ENCODE measurements around the gene EML6. TPM values are rescaled to one million over a fixed set of nuclear protein-coding genes. Genes with fewer than 3 reads are reported as not detected.

The EML6 gene
- total RNA-seq, 1 experiment from 2014 or later, result 5.2 TPM

DNA sequence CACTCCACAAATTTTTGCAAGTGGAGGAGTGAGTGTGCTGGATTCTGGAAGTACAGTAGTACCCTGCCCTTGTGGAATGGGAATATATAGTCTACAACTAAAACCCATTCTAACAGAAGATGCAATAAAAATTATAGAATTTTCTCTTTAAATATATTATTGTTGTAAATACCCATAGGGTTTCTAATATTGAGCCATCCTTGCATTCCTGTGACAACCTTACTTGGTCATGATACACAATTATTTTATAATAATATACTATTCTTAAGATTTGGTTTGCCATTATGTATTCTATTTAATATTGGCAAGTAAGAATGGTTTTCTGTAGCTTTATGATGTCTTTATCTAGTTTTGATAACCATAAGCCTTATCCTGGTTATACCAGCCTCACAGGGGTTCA, 52.2 kb downstream of the EML6 start:
- CTCF ChIA-PET, result no interaction called here
- no peaks in the 10 kb centered on the region for H3K36me3 Mint-ChIP-seq (ENCODE audit: insufficient read depth, unreplicated experiment)
- BruUV-seq (replicated peaks), result no TSS peak
- no peaks in the 10 kb centered on the region for H3K27me3 ChIP-seq (replicated peaks; ENCODE audit: control insufficient read depth, insufficient read depth, low read length)
- POLR2A ChIA-PET, result no interaction called here
- H3K4me3 ChIP-seq (ENCODE audit: low read depth, low read length), result no peak overlapping the region
- TF ChIP-seq, protein P1, sequence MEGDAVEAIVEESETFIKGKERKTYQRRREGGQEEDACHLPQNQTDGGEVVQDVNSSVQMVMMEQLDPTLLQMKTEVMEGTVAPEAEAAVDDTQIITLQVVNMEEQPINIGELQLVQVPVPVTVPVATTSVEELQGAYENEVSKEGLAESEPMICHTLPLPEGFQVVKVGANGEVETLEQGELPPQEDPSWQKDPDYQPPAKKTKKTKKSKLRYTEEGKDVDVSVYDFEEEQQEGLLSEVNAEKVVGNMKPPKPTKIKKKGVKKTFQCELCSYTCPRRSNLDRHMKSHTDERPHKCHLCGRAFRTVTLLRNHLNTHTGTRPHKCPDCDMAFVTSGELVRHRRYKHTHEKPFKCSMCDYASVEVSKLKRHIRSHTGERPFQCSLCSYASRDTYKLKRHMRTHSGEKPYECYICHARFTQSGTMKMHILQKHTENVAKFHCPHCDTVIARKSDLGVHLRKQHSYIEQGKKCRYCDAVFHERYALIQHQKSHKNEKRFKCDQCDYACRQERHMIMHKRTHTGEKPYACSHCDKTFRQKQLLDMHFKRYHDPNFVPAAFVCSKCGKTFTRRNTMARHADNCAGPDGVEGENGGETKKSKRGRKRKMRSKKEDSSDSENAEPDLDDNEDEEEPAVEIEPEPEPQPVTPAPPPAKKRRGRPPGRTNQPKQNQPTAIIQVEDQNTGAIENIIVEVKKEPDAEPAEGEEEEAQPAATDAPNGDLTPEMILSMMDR (IDR thresholded peaks at IDR 0.05; ENCODE audit: insufficient read depth in 1 of 2, low read depth in 1 of 2, low read length in 1 of 2, severe bottlenecking in 1 of 2, unreplicated experiment in 1 of 2), result no peak
- H3K9me3 ChIP-seq, result peaks cover 9% of the 10 kb centered on the region
- no peaks in the 10 kb centered on the region for H3K4me1 ChIP-seq
- H3K9me3 Mint-ChIP-seq (ENCODE audit: unreplicated experiment), result peaks cover 31% of the 10 kb centered on the region
- no peaks in the 10 kb centered on the region for H3K27me3 Mint-ChIP-seq (ENCODE audit: insufficient read depth, unreplicated experiment)
- no peak overlapping the region for H3K4me3 Mint-ChIP-seq (ENCODE audit: unreplicated experiment)
- H3K36me3 ChIP-seq (ENCODE audit: control insufficient read depth, insufficient read depth, low read length), result no peaks in the 10 kb centered on the region; the same call in 1 of the 2 replicates
- no peak for DNase-seq
- intact Hi-C loops (cut with micrococcal nuclease; ENCODE audit: unreplicated experiment), result no loop called here
- H3K4me1 Mint-ChIP-seq (ENCODE audit: low read depth, unreplicated experiment), result no peaks in the 10 kb centered on the region
- H3K27ac Mint-ChIP-seq (ENCODE audit: unreplicated experiment), result no peak overlapping the region

DNA sequence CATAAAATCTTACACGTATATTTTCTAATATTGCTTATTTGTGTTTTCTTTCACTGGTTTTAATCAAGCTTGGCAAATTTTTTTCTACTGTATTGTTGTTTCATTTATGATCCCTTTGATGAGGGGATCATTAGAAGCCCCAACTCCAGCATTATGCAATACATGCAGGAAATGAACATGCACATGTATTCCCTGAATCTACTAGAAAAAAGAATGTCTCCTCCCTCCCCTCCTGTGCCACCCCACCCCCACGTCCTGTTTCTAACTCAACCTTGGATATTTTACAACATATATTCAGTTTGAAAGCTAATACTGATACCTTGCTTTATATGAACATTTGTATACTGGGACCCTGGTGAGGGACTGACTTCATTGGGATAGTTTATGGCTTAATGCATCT, 53.0 kb downstream of the EML6 start:
- Histone ChIP-seq H3K36me3 (ENCODE audit: control insufficient read depth, insufficient read depth, low read length) (no peaks in the 10 kb centered on the region), H3K4me1 (no peaks in the 10 kb centered on the region), H3K9me3 (peaks cover 9% of the 10 kb centered on the region), H3K4me3 (ENCODE audit: low read depth, low read length) (no peak overlapping the region), H3K27me3 (replicated peaks; ENCODE audit: control insufficient read depth, insufficient read depth, low read length) (no peaks in the 10 kb centered on the region)
- H3K36me3 Mint-ChIP-seq (ENCODE audit: insufficient read depth, unreplicated experiment), result no peaks in the 10 kb centered on the region
- intact Hi-C loops (cut with micrococcal nuclease; ENCODE audit: unreplicated experiment), result no loop called here
- TF ChIP-seq, protein P1 (IDR thresholded peaks at IDR 0.05; ENCODE audit: insufficient read depth in 1 of 2, low read depth in 1 of 2, low read length in 1 of 2, severe bottlenecking in 1 of 2, unreplicated experiment in 1 of 2), result no peak
- H3K4me3 Mint-ChIP-seq (ENCODE audit: unreplicated experiment), result no peak overlapping the region
- no peaks in the 10 kb centered on the region for H3K4me1 Mint-ChIP-seq (ENCODE audit: low read depth, unreplicated experiment)
- H3K27ac Mint-ChIP-seq (ENCODE audit: unreplicated experiment), result no peak overlapping the region
- no TSS peak for BruUV-seq (replicated peaks)
- no peaks in the 10 kb centered on the region for H3K27me3 Mint-ChIP-seq (ENCODE audit: insufficient read depth, unreplicated experiment)
- ChIA-PET CTCF (no interaction called here), POLR2A (no interaction called here)
- no peak for DNase-seq
- H3K9me3 Mint-ChIP-seq (ENCODE audit: unreplicated experiment), result peaks cover 31% of the 10 kb centered on the region

DNA sequence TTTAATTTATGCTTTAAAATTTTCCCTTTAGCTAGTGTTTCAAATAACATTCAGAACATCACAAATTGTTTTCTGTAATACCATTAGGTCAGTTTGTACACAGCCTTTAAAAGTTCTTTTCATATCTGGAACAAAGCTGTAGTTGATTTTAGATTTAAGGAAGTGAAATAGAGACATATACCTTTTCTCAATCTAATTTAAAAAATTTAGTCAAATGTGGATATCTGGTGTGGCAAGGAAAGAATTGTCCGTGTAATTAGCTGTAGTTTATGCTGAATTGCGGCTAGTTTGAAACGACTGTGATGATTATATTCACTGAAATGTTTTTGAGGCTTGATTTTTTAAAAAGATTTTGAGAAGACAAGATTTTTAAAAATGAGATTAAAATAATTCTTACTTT, 59.9 kb downstream of the EML6 start:
- Mint-ChIP-seq H3K36me3 (ENCODE audit: insufficient read depth, unreplicated experiment) (no peaks in the 10 kb centered on the region), H3K27me3 (ENCODE audit: insufficient read depth, unreplicated experiment) (no peaks in the 10 kb centered on the region), H3K27ac (ENCODE audit: unreplicated experiment) (no peak overlapping the region), H3K9me3 (ENCODE audit: unreplicated experiment) (no peaks in the 10 kb centered on the region), H3K4me3 (ENCODE audit: unreplicated experiment) (no peak overlapping the region), H3K4me1 (ENCODE audit: low read depth, unreplicated experiment) (peaks cover 9% of the 10 kb centered on the region)
- BruUV-seq (replicated peaks), result no TSS peak
- Histone ChIP-seq H3K4me3 (ENCODE audit: low read depth, low read length) (no peak overlapping the region), H3K27me3 (replicated peaks; ENCODE audit: control insufficient read depth, insufficient read depth, low read length) (no peaks in the 10 kb centered on the region), H3K4me1 (peaks cover 5% of the 10 kb centered on the region; the same call in 1 of the 2 replicates), H3K36me3 (ENCODE audit: control insufficient read depth, insufficient read depth, low read length) (no peaks in the 10 kb centered on the region), H3K9me3 (no peaks in the 10 kb centered on the region)
- ChIA-PET CTCF (no interaction called here), POLR2A (no interaction called here)
- intact Hi-C loops (cut with micrococcal nuclease; ENCODE audit: unreplicated experiment), result no loop called here
- DNase-seq, result no peak
- TF ChIP-seq, protein P1 (IDR thresholded peaks at IDR 0.05; ENCODE audit: insufficient read depth in 1 of 2, low read depth in 1 of 2, low read length in 1 of 2, severe bottlenecking in 1 of 2, unreplicated experiment in 1 of 2), result no peak

Data from Caco-2 (cell line).